HUES48 (cell line): Measurements from ENCODE around the gene NUCB1.

Source experiments
- H3K27ac ChIP-seq: one replicate; pipeline ENCODE4 v1.7.0; 2013; ENCODE audit warnings: low read depth, low read length, inconsistent platforms
- H3K27me3 ChIP-seq: 2 replicates; pipeline ENCODE4 v1.6.1; 2013; ENCODE audit warnings: mild to moderate bottlenecking, low read length; ENCODE audit not compliant: control insufficient read depth, insufficient read depth
- H3K36me3 ChIP-seq: 2 replicates; pipeline ENCODE4 v1.6.1; 2013; ENCODE audit warnings: low read length; ENCODE audit not compliant: control insufficient read depth, insufficient read depth
- H3K4me1 ChIP-seq: 2 replicates; pipeline ENCODE4 v1.6.1; 2013; ENCODE audit warnings: mild to moderate bottlenecking, low read length; ENCODE audit not compliant: control insufficient read depth, insufficient read depth
- H3K4me3 ChIP-seq: 2 replicates; pipeline ENCODE4 v1.5.1; 2013; ENCODE audit warnings: mild to moderate bottlenecking, low read depth, low read length
- H3K9ac ChIP-seq: 2 replicates; pipeline ENCODE4 v1.6.1; 2013; ENCODE audit warnings: mild to moderate bottlenecking, low read depth, low read length, moderate library complexity
- H3K9me3 ChIP-seq: 2 replicates; pipeline ENCODE4 v1.6.1; 2013; ENCODE audit warnings: low read length; ENCODE audit not compliant: control insufficient read depth, insufficient read depth

Gene NUCB1

GRCh38 chr19:48965806-48966540 is 65.9 kb downstream of the NUCB1 start:
- Histone ChIP-seq H3K36me3 (peaks cover 38% of the 10 kb centered on the region), H3K9ac (peak overlapping the region; percentile 90), H3K27ac (peak overlapping the region; percentile 87), H3K27me3 (no peaks in the 10 kb centered on the region), H3K9me3 (no peaks in the 10 kb centered on the region), H3K4me3 (peak overlapping the region; percentile 95), H3K4me1 (peaks cover 19% of the 10 kb centered on the region)

GRCh38 chr19:48966541-48967345 is 66.6 kb downstream of the NUCB1 start:
- H3K27ac ChIP-seq, result peak overlapping the region; percentile 87
- H3K36me3 ChIP-seq, result peaks cover 38% of the 10 kb centered on the region
- H3K9me3 ChIP-seq, result no peaks in the 10 kb centered on the region
- H3K9ac ChIP-seq, result 0 out of 2 replicates have a peak overlapping the region, but pooled peaks have one; percentile 90
- peaks cover 19% of the 10 kb centered on the region for H3K4me1 ChIP-seq
- peak overlapping the region; percentile 95 for H3K4me3 ChIP-seq
- no peaks in the 10 kb centered on the region for H3K27me3 ChIP-seq

GRCh38 chr19:48967346-48968178 is 67.5 kb downstream of the NUCB1 start:
- Histone ChIP-seq H3K27me3 (no peaks in the 10 kb centered on the region), H3K36me3 (peaks cover 38% of the 10 kb centered on the region), H3K4me3 (no peak overlapping the region), H3K9me3 (no peaks in the 10 kb centered on the region), H3K27ac (no peak overlapping the region), H3K9ac (no peak overlapping the region), H3K4me1 (peaks cover 19% of the 10 kb centered on the region)

GRCh38 chr19:48968179-48968661 is 68.1 kb downstream of the NUCB1 start:
- H3K9me3 ChIP-seq, result no peaks in the 10 kb centered on the region
- peaks cover 41% of the 10 kb centered on the region for H3K36me3 ChIP-seq
- H3K4me1 ChIP-seq, result peaks cover 18% of the 10 kb centered on the region
- no peak overlapping the region for H3K9ac ChIP-seq
- no peak overlapping the region for H3K4me3 ChIP-seq
- no peak overlapping the region for H3K27ac ChIP-seq
- H3K27me3 ChIP-seq, result no peaks in the 10 kb centered on the region

- Histone ChIP-seq H3K36me3 (peaks cover 45% of the 10 kb centered on the region), H3K4me1 (peaks cover 13% of the 10 kb centered on the region)
These were observed 68.7 kb downstream of the NUCB1 start for GRCh38 chr19:48968813-48969218.

GRCh38 chr19:48969276-48970138 is 69.4 kb downstream of the NUCB1 start:
- Histone ChIP-seq H3K27me3 (no peaks in the 10 kb centered on the region), H3K4me3 (no peak overlapping the region), H3K36me3 (peaks cover 52% of the 10 kb centered on the region), H3K9ac (no peak overlapping the region), H3K27ac (no peak overlapping the region), H3K4me1 (peaks cover 6% of the 10 kb centered on the region), H3K9me3 (no peaks in the 10 kb centered on the region)

More at GRCh38 chr19:48968813-48969218, 68.7 kb downstream of the NUCB1 start:
- no peak overlapping the region for H3K9ac ChIP-seq
- no peaks in the 10 kb centered on the region for H3K9me3 ChIP-seq
- H3K4me3 ChIP-seq, result no peak overlapping the region
- no peaks in the 10 kb centered on the region for H3K27me3 ChIP-seq
- H3K27ac ChIP-seq, result no peak overlapping the region

GRCh38 chr19:48970139-48970766 is 70.1 kb downstream of the NUCB1 start:
- Histone ChIP-seq H3K36me3 (peaks cover 54% of the 10 kb centered on the region), H3K27me3 (no peaks in the 10 kb centered on the region), H3K4me1 (peaks cover 5% of the 10 kb centered on the region; the same call in 1 of the 2 replicates), H3K9me3 (no peaks in the 10 kb centered on the region), H3K9ac (no peak overlapping the region), H3K27ac (no peak overlapping the region), H3K4me3 (no peak overlapping the region)

- no peaks in the 10 kb centered on the region for H3K9me3 ChIP-seq
- H3K36me3 ChIP-seq, result peaks cover 53% of the 10 kb centered on the region
- no peak overlapping the region for H3K4me3 ChIP-seq
- H3K27me3 ChIP-seq, result no peaks in the 10 kb centered on the region
- H3K27ac ChIP-seq, result no peak overlapping the region
- no peak overlapping the region for H3K9ac ChIP-seq
- H3K4me1 ChIP-seq, result peaks cover 4% of the 10 kb centered on the region; the same call in 1 of the 2 replicates
These were observed 70.8 kb downstream of the NUCB1 start for GRCh38 chr19:48970923-48971395.
